GDM1 (cell line): ENCODE data around the gene SEC14L6.

Experiments used
- DNase-seq: peaks from one replicate; lab custom pipeline; 2025; lab: John Stamatoyannopoulos, UW

Gene SEC14L6

DNA sequence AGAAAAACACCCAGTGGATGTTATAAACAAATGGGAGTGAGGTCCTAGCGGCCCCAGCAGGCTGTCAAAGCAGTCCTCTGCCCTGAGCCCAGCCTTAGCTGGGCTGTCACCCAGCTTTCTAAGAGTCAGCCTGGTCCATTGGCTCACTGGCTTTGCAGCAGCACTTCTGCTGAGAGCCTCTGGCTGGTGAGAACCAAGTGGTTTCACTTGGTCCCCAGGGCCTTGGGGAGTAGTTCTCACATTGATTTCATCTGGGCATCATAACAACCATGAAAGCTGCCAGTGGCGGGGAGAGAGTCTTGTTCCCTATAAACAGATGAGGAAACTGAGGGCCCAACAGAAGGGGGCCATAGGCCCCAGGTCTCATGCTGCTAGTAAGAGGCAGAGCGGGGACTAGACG lies 11.4 kb downstream of the SEC14L6 start:
- DNase-seq = no peak

DNA sequence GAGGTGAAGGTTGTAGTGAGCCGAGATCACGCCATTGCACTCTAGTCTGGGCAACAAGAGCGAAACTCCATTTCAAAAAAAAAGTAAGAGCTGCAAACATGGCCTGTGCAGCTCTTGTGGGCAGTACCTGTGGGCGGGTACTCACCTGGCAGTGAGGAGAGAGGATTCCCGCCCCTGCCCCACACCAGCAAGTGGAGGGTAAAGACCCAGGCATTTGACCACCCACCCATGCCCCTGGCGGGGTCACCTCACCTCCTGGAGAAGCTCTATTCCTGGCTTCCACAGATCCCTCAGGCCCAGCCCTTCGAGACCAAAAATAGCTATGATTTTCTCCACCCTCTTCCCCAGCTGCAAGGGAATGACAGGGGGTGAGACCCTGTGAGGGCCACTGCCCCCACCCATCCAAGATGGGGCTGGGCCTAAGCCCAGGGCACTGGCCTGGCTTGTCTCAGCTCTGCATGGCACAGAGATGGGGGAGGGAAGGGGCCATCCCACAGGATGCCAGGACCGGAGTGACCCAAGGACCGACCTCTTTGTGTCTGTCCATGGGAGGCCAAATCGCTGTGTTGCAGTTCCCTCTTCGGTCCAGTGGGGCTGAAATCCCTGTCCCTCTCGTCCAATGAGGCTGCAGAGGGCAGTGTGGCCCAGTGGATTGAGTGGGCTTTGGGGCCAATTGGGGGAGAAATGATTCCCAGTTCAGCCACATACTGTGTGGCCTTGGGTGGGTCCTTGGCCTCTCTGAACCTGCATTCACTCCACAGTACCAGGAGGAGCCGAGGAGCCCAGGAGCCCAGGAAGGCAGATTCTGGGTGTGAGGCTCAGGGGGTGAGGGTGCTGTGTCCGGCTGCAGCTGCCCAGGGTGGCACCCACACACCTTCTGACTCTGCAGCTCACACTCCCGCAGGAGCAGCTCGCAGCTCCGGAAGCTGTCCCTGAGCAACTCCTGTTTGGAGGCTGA lies 14.6 kb downstream of the SEC14L6 start:
- DNase-seq = no peak

DNA sequence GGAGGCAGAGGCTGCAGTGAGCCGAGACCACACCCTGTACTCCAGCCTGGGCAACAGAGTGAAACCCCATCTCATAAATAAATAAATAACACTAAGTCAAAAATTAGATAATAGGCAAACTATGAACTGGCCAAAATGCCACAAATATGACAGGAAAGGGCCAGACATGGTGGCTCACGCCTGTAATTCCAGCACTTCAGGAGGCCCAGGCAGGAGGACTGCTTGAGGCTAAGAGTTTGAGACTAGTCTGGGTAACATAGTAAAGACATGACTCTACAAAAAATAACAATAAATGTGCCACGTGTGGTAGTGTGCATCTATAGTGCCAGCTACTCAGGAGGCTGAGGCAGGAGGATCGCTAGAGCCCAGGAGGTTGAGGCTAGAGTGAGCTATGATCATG lies 19.9 kb downstream of the SEC14L6 start:
- no peak for DNase-seq

DNA sequence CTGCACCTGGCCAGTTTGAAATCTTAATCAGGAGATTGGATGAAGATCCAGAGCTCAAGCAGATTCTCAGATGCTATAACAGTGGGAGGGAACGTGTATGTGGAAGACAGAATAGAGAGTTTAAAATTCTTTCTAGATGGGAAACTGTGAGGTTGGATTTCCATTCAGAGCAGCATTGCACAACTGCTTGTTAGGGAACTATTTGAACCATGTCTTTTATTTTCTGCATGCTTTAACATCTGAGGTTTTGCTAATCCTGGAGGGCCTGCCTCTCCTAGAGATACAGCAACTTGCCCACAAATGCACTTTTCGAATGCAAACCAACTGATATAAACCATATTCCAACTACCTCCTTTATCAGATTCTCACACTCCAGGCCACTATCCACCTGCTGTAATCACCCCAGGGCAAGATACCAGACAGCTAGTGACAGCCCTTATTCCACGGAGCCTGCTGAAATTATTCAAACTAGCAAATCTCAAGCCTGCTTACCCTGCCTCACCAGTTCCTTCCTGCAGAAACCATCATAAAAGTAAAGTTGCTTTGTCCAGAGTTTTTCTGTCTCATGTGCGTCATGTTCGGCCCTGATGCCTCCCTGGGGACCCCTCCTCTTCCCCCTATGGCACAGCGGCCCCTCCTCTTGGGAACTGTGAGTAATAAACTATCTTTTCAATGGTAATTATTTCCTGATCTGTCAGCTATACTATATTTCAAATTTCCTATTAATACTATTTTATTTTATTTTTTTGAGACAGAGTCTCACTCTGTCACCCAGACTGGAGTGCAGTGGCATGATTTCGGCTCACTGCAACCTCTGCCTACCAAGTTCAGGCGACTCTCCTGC lies 22.7 kb downstream of the SEC14L6 start:
- DNase-seq = no peak

DNA sequence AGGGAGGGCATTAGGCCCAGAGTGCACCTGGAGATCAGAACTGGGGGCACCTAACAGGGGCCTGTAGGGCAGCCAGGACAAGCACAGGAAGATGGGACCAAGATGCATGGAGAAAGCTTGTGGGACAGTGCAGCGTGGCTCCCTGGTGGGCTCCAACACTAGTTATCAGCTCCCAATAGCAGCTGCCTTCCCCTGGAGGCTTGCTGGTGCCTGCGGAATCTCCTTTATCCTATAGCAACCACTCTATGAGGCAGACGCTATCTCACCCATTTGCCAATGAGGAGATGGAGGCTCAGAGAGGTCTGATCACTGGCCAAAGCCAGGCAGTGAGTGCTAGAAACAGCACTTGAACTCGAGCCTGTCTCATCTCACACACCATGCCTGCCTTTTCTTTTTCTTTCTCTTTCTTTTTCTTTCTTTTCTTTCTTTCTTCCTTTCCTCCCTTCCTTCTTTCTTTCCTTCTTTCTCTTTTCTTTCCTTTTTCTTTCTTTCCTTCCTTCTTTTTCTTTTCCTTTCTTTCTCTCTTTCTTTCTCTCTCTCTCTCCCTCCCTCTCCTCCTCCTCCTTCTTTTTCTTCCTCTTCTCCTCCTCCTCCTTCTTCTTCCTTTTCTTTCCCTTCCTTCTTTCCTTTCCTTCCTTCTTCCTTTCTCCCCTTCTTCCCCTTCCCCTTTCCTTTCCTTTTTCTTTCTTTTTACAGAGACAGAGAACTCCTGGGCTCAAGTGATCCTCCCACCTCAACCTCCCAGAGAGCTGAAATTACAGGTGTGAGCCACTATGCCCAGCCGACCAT lies 25.0 kb downstream of the SEC14L6 start:
- DNase-seq = no peak

DNA sequence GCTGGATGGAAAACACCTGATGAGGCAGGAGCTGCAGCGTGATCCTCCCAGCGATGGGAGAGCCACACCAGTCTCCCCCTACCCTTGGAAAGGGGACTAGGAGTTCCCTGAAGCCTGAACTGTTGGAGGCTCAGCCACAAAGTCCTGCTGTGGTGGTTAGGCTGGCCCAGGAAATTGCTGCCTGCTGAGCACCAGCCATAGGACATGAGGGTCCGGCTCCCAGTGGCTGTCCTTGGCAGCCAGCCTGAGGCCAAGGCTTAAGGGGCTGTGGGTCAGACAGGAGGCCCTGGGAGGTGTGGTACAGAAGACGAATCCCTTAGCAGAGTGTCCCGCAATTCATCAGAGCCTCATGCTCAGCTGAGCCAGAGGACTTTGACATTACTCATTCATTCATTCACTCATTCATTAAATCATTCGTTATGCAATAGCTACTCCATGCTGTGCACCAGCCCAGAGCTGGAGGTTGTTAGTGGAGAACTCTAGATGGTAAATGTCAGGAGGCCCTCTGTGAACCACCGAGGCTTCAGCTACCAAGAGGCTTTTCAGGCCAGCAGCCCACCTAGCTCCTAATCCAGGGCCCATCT lies 26.6 kb downstream of the SEC14L6 start:
- DNase-seq = no peak

DNA sequence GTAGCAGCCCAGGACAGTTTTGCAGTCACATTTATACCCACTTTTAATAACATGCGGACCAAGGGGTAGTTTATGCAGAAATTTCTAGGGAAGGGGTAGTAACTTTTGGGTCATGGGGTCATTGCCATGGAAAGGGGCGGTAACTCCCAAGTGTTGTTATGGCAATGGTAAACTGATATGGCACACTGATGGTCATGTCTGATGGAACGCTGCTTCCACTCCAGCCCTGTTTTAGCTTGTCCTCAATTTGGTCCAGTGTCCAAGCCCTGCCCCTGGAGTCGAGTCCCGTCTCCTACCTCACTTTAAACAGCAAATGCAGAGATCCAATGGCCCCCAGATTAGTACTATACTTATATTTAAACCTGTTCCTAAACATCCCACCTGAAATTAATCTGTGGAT lies 29.8 kb downstream of the SEC14L6 start:
- no peak for DNase-seq

DNA sequence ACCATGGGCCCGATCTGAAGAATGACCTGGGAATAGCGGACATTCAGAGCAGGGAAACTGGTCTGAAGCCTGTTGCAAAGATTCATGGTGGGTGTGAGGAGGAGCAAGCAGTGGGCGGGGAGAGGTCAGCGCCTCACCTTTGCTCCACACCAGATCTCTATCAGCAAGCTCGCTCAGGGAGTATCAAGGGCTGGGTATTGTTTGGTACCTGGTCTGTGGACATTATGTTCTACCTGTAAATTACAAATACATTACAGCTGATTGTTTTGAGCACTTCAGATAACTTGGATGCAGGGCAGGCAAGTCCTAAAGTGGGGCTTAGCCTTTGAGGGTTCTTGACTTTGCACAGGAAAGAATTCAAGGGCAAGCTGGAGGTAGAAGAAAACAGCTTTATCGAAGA lies 30.3 kb downstream of the SEC14L6 start:
- no peak for DNase-seq

DNA sequence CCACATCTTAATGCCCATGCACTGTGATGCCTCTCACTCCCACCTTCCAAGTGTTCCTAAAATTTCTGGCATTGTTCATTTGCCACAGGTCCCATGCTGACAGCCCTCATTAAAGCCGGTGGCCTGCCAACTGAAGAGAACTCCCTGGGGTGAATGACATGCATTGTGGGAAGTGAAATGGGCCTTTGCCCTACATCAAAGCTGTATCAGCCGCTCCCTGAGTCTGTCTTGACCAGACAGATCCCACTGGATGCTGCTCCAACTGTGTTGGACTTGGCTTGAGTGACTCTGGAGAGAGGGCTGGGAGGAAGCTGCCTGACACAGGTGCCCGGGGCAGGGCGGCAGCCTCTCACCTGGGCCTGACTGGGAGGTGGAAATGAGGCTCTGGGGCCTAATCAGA lies 32.3 kb downstream of the SEC14L6 start:
- DNase-seq = no peak

DNA sequence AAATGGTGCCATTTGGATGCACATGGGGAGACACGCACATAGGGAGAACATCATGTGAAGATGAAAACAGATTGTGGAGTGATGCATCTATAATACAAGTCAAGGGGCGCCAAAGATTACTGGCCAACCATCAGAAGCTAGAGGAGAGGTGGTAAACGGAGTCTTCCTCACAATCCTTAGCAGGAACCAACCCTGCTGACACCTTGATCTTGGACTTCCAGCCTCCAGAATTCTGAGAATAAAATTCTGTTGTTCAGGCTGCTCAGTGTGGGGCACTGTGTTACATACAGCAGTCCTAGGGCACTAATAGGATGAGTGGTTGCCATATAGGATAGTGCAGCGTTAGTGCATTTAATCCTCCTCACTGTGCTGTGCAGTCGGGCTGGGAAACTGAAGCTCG lies 33.1 kb downstream of the SEC14L6 start:
- no peak for DNase-seq

DNA sequence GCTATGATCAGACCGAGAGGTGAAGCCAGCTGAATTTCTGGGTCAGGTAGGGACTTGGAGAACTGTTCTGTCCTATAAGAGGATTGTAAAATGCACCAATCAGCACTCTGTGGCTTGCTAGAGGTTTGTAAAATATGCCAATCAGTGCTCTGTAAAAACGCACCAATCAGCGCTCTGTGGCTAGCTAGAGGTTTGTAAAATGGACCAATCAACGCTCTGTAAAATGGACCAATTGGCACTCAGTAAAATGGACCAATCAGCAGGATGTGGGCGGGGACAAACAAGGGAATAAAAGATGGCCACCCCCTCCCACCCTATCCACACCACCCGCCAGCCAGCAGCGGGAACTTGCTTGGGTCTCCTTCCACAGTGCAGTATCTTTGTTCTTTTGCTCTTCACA lies 34.6 kb downstream of the SEC14L6 start:
- DNase-seq = no peak

DNA sequence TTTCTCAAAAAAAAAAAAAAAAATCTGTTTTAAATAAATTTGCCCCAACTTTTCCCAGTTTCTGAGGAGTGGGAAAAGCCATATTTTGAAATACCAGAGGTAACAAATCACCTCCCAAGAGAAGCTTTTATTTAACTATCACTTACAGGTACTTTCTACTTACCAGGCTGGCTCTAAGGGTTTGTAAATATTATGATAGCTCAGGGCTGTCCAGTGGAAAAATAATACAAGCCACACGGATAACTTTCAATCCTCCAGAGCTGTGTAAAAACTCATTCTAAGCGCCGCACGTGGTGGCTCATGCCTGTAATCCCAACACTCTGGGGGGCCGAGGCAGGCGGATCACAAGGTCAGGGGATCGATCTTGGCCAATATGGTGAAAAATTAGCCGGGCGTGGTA lies 35.4 kb downstream of the SEC14L6 start:
- DNase-seq = no peak

DNA sequence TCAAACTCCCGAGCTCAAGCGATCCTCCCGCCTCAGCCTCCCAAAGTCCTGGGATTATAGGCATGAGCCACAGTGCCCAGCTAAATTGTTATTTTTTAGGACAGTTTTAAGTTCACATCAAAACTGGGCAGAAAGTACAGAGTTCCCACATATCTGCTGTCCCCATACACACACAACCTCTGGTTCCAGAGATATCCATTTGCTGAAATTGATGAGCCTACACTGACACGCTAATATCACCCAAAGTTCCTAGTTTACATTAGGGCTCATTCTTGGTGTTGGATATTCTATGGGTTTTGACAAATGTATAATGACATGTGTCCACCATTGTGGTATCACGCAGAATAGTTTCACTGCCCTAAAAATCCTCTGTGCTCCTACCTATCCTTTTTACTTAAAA lies 38.3 kb downstream of the SEC14L6 start:
- DNase-seq = no peak

DNA sequence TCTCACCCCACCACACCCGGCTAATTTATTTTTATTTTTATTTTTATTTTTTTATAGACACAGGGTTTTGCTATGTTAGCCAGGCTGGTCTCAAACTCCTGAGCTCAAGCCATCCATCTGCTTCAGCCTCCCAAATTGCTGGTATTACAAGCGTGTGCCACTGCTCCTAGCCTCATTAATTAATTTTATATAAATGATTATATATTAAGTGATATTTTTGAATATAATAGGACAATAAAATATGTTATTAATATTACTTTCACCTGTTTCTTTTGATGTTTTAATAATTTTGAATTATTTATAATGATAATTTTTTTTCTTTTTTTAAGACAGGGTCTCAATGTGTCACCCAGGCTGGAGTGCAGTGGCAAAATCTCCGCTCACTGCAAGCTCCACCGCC lies 38.9 kb downstream of the SEC14L6 start:
- DNase-seq = no peak

DNA sequence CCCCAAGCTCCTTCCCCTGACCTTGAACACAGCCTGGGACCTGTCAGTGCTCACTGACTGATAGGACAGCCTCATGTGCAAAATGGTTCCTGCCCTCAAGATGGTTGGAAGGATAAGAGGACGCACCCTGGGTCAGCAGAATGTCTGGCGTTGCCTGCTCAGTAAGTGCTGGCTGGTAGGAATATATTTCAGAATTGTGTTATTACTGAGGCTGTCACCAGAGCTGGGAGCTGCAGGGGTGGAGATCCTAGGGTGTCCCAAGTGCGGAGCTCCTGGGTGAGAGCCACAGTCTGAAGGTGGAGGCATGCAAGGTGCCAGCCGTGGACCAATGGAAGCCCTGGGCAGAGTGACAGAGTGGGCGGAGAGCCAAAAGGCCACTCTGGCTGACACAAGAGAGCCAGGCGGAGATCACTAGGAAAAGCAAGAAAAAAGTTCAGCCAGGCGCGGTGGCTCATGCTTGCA lies 40.0 kb downstream of the SEC14L6 start:
- DNase-seq = no peak

DNA sequence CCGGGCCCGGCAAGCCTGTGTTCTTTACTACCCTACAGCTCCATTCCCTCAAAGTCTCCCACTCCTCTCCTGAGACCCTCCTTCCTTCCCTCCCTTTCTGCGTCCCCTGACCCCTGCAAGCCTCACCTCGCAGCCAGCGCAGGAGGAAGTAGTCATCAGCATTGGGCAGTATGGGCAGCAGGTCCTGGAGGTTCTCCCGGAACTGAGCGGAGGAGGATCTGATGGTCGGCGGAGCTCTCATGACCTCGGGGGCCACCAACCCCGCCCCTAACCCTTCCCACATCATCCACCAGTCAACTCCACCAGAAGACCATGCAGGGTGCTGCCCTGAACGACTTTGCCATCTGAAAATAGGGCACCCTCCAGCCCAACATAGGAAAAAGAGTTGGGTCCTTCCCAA lies 43.0 kb downstream of the SEC14L6 start:
- no peak for DNase-seq

DNA sequence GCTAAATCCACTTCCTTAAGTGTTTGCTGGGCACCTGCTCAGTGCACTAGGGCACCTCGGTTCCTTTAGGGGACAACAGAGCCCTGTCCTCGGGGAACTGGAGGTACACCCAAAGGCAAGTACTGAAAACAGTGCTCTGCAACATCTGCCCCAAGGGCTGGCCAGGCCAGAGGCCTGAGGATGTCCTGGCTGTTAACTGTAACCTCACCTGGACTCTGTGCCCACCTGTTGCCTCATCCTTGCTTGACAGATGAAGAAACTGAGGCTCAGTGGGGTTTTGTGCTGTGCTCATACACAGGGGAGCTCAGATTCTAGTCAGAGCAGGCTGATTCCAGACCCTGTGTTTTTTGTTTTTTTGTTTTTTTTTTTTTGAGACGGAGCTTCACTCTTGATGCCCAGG lies 43.6 kb downstream of the SEC14L6 start:
- DNase-seq = no peak

DNA sequence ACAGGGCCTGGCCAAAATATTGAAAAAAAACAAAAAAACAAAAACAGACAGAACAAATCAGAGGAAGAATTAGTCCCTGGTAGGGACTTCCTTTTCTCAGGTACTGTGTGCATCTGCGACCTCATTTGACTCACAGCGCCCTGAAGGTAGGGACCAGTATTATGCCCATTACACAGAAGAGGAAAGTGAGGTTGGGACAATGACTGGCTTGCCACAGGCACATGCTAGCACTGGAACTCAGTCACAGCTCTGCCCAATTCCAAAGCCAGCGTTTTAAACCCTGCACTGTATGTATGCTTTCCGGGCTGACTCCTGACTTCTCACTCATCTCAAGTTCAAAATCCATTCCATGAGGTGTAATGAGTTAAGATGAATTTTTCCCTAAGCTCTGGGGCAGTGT lies 44.4 kb downstream of the SEC14L6 start:
- no peak for DNase-seq

DNA sequence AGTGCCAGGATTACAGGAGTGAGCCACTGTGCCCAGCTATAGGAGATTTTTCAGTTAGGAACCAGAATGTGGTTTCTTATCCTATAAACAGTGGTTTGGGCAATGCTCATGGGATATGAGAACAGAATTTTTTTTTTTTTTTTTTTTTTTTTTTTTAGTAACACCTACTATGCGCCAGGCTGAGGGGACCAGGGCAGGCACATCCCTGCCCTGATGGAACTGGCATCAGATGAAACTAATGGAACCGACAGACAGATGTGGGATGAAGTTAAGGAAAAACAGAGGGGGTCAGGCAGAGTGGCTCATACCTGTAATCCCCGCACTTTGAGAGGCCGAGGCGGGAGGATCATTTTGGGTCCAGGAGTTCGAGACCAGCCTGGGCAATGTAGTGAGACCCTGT lies 45.9 kb downstream of the SEC14L6 start:
- DNase-seq = no peak

DNA sequence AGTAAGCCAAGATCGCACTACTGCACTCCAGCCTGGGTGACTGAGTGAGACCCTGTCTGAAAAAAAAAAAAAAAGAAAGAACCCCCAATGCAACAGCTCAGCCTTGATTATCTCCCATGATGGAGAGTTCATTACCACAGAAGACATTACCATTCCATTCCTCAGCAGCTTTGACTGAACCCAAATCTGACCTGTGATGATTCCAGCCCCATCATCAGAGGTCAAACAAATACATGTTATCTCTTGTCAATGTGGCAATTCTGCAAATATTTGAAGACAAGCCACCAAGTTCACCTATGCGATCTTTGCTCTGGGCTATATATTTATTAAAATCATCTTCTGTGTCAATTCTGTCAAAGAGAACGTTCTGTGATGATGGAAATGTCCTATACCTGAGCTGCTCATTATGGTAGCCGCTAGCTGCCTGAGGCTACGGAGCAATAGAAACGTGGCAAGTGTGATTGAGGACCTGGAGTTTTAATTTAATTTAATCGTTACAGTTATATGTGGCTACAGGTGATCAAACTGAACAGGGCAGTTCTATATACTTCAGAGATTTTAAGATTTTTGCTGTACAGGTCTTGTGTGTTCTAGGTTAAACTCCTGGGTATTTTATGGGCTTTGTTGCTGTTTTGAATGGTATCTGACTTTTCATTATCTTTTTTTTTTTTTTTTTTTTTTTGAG lies 48.9 kb downstream of the SEC14L6 start:
- DNase-seq = no peak

DNA sequence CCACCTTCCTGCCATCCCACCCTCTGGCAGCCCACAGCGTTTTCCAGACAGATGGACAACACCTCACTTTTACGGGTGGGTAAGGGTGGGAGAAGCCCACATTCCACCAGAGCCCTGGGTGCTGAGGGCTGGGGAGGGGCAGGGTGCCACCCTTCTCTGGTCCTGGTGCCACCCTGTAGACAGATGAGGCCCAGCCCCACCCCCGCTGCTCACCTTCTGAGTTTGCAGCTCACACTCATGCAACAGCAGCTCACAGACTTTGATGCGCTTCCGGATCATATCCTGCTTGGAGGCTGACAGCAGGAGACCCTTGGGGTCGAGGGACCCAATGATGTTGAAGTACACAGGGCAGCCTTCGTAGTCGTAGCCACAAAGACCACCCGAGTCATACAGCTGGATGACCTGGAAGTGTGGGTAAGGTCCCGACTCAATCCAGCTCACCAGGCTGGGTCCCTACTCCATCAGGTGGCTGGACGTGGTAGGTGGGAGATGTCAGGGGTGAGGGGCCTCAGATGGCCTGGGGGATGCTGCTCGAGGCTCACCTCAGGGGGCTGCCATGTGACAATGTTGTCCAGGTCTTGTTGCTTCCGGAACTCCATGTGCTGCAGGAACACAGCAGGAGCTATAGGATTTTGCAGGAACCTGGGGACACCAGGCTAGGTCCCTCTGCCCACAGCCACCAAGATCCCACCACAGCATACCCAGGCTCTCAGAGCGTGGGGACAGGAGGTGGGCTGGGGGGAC lies 51.3 kb downstream of the SEC14L6 start:
- DNase-seq = no peak
